ENCODE measurements around the gene ASTE1. TPM values are rescaled to one million over a fixed set of nuclear protein-coding genes. Genes with fewer than 3 reads are reported as not detected.

The ASTE1 gene
- polyA plus RNA-seq, 1 donor from 2014 or later: 2.0 TPM

GRCh38 chr3:131001071-131001470 lies 25.6 kb downstream of the ASTE1 start:
- Histone ChIP-seq H3K9ac (ENCODE audit: low read length) (no peak overlapping the region), H3K79me2 (replicated peaks; ENCODE audit: insufficient read depth, low read length) (no peaks in the 10 kb centered on the region), H4K20me1 (ENCODE audit: insufficient read depth) (no peaks in the 10 kb centered on the region), H3K36me3 (ENCODE audit: insufficient read depth, low read length) (peaks cover 28% of the 10 kb centered on the region), H3K9me3 (ENCODE audit: low read length) (no peaks in the 10 kb centered on the region), H3K27me3 (ENCODE audit: insufficient read depth, low read depth, low read length) (no peaks in the 10 kb centered on the region), H3K4me2 (ENCODE audit: low read length) (no peak overlapping the region), H3F3A (ENCODE audit: insufficient read depth, low read length, poor library complexity, severe bottlenecking) (no peaks in the 10 kb centered on the region), H3K9me2 (ENCODE audit: insufficient read depth, low read length) (no peaks in the 10 kb centered on the region), H3K4me3 (ENCODE audit: low read length) (no peak overlapping the region), H3K27ac (ENCODE audit: low read length) (no peak overlapping the region), H2AFZ (ENCODE audit: low read depth, low read length) (no peak overlapping the region)
- TF ChIP-seq CTCF (IDR thresholded peaks at IDR 0.05; ENCODE audit: poor library complexity, severe bottlenecking): no peak
- no peak for TF ChIP-seq POLR2AphosphoS5 (IDR thresholded peaks at IDR 0.05)
- TF ChIP-seq MXI1 (conservative IDR thresholded peaks at IDR 0.05; ENCODE audit: poor library complexity, severe bottlenecking): no peak
- no peak for TF ChIP-seq TAF1 (IDR thresholded peaks at IDR 0.05; ENCODE audit: low read depth)
- no peak for TF ChIP-seq EZH2 (IDR thresholded peaks at IDR 0.05; ENCODE audit: borderline replicate concordance, insufficient read depth, low read length, poor library complexity, severe bottlenecking)
- no peak for TF ChIP-seq SMC3 (conservative IDR thresholded peaks at IDR 0.05; ENCODE audit: poor library complexity)
- TF ChIP-seq EP300 (conservative IDR thresholded peaks at IDR 0.05; ENCODE audit: poor library complexity, severe bottlenecking): no peak
- TF ChIP-seq, protein P1, sequence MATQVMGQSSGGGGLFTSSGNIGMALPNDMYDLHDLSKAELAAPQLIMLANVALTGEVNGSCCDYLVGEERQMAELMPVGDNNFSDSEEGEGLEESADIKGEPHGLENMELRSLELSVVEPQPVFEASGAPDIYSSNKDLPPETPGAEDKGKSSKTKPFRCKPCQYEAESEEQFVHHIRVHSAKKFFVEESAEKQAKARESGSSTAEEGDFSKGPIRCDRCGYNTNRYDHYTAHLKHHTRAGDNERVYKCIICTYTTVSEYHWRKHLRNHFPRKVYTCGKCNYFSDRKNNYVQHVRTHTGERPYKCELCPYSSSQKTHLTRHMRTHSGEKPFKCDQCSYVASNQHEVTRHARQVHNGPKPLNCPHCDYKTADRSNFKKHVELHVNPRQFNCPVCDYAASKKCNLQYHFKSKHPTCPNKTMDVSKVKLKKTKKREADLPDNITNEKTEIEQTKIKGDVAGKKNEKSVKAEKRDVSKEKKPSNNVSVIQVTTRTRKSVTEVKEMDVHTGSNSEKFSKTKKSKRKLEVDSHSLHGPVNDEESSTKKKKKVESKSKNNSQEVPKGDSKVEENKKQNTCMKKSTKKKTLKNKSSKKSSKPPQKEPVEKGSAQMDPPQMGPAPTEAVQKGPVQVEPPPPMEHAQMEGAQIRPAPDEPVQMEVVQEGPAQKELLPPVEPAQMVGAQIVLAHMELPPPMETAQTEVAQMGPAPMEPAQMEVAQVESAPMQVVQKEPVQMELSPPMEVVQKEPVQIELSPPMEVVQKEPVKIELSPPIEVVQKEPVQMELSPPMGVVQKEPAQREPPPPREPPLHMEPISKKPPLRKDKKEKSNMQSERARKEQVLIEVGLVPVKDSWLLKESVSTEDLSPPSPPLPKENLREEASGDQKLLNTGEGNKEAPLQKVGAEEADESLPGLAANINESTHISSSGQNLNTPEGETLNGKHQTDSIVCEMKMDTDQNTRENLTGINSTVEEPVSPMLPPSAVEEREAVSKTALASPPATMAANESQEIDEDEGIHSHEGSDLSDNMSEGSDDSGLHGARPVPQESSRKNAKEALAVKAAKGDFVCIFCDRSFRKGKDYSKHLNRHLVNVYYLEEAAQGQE (IDR thresholded peaks at IDR 0.05; ENCODE audit: borderline replicate concordance): no peak
- no peak for TF ChIP-seq RAD21 (conservative IDR thresholded peaks at IDR 0.05)

DNA sequence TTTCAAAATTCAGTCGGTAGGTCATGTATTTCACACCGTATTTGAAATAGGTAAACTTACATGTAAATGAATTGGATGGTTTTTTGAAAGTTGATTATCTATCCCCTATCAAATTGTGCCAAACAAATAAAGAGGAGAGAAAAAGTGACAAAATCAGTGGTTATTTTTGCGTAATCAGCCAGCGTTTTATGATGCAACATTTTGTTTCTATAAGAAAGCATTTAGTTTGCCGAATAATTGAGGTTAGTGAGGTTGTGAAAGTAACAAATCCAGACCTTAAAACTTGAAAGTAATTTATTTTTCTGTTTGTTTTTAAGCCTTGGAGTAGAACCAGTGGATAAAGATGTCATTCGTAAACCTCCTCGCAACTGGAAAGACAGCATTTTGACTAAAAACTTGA lies 29.3 kb downstream of the ASTE1 start:
- Histone ChIP-seq H3K9me3 (ENCODE audit: low read length) (no peaks in the 10 kb centered on the region), H2AFZ (ENCODE audit: low read depth, low read length) (no peak overlapping the region), H3K36me3 (ENCODE audit: insufficient read depth, low read length) (peaks cover 17% of the 10 kb centered on the region), H3K79me2 (replicated peaks; ENCODE audit: insufficient read depth, low read length) (no peaks in the 10 kb centered on the region), H3K9me2 (ENCODE audit: insufficient read depth, low read length) (no peaks in the 10 kb centered on the region), H3K27me3 (ENCODE audit: insufficient read depth, low read depth, low read length) (no peaks in the 10 kb centered on the region), H3K27ac (ENCODE audit: low read length) (no peak overlapping the region), H4K20me1 (ENCODE audit: insufficient read depth) (no peaks in the 10 kb centered on the region), H3K4me3 (ENCODE audit: low read length) (no peak overlapping the region), H3F3A (ENCODE audit: insufficient read depth, low read length, poor library complexity, severe bottlenecking) (no peaks in the 10 kb centered on the region), H3K4me2 (ENCODE audit: low read length) (no peak overlapping the region), H3K9ac (ENCODE audit: low read length) (no peak overlapping the region)
- TF ChIP-seq CTCF (IDR thresholded peaks at IDR 0.05; ENCODE audit: poor library complexity, severe bottlenecking) (no peak), MXI1 (conservative IDR thresholded peaks at IDR 0.05; ENCODE audit: poor library complexity, severe bottlenecking) (no peak), EP300 (conservative IDR thresholded peaks at IDR 0.05; ENCODE audit: poor library complexity, severe bottlenecking) (no peak), POLR2AphosphoS5 (IDR thresholded peaks at IDR 0.05) (no peak), SMC3 (conservative IDR thresholded peaks at IDR 0.05; ENCODE audit: poor library complexity) (no peak), RAD21 (conservative IDR thresholded peaks at IDR 0.05) (no peak), TAF1 (IDR thresholded peaks at IDR 0.05; ENCODE audit: low read depth) (no peak), EZH2 (IDR thresholded peaks at IDR 0.05; ENCODE audit: borderline replicate concordance, insufficient read depth, low read length, poor library complexity, severe bottlenecking) (no peak)
- TF ChIP-seq, protein P1 (IDR thresholded peaks at IDR 0.05; ENCODE audit: borderline replicate concordance): no peak

Data from neural cell (in vitro differentiated cells).